ENCODE measurements around the gene RBM33.

Gene RBM33

DNA sequence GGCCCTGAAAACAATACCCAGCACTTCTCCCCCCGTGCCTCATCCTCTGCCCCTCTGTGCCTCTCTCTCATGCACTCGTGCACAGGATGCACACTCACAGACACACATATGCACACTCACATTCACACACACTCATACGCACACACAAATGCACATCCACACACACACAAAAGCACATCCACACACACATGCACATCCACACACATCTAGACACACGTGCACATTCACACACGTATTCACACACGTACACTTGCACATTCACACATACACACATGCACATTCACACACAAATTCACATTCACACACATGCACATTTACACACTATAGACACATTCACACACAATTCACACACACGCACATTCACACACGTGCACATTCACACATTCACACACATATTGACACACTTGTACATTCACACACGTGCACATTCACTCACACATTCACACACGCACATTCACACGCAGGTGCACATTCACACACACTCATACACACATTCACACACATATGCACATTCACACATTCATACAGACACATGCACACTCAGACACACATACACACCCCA lies 148.6 kb downstream of the RBM33 start:
- in situ Hi-C loops (cut with HindIII; ENCODE audit: low pct_ligation_motif_present, low sequenced_read_pairs) = no loop called here
- no peak overlapping the region for H3K27ac ChIP-seq
- no peak overlapping the region for H3K4me3 ChIP-seq (ENCODE audit: low read depth, low read length)
- H3K27me3 ChIP-seq (replicated peaks) = no peaks in the 10 kb centered on the region
- H3K36me3 ChIP-seq (replicated peaks) = no peaks in the 10 kb centered on the region
- TF ChIP-seq, protein P1, sequence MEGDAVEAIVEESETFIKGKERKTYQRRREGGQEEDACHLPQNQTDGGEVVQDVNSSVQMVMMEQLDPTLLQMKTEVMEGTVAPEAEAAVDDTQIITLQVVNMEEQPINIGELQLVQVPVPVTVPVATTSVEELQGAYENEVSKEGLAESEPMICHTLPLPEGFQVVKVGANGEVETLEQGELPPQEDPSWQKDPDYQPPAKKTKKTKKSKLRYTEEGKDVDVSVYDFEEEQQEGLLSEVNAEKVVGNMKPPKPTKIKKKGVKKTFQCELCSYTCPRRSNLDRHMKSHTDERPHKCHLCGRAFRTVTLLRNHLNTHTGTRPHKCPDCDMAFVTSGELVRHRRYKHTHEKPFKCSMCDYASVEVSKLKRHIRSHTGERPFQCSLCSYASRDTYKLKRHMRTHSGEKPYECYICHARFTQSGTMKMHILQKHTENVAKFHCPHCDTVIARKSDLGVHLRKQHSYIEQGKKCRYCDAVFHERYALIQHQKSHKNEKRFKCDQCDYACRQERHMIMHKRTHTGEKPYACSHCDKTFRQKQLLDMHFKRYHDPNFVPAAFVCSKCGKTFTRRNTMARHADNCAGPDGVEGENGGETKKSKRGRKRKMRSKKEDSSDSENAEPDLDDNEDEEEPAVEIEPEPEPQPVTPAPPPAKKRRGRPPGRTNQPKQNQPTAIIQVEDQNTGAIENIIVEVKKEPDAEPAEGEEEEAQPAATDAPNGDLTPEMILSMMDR (IDR thresholded peaks at IDR 0.05; ENCODE audit: low read depth, low read length, missing control alignments) = no peak
- no peak for DNase-seq

DNA sequence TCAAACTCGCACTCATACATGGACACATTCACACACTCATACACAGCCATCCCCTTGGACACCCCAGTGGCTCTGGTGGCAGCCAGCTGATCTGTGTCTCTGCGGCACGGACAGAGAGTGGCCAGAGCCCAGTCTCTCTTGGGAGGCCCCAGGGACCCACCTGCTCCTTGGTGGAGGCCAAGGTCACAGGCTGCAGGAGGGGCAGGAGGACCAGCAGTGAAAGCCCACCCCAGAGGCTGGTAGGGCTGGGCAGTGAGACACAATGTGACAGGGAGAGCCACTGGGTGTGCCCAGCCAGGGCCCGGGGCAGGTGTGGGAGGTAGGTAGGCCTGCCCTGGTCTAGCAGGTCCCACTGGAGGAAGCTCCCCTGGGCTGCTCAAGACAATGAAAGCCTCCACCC lies 149.3 kb downstream of the RBM33 start:
- H3K36me3 ChIP-seq (replicated peaks) = no peaks in the 10 kb centered on the region
- no peak overlapping the region for H3K27ac ChIP-seq
- no peaks in the 10 kb centered on the region for H3K27me3 ChIP-seq (replicated peaks)
- in situ Hi-C loops (cut with HindIII; ENCODE audit: low pct_ligation_motif_present, low sequenced_read_pairs) = no loop called here
- TF ChIP-seq, protein P1 (IDR thresholded peaks at IDR 0.05; ENCODE audit: low read depth, low read length, missing control alignments) = no peak
- no peak for DNase-seq
- H3K4me3 ChIP-seq (ENCODE audit: low read depth, low read length) = no peak overlapping the region

DNA sequence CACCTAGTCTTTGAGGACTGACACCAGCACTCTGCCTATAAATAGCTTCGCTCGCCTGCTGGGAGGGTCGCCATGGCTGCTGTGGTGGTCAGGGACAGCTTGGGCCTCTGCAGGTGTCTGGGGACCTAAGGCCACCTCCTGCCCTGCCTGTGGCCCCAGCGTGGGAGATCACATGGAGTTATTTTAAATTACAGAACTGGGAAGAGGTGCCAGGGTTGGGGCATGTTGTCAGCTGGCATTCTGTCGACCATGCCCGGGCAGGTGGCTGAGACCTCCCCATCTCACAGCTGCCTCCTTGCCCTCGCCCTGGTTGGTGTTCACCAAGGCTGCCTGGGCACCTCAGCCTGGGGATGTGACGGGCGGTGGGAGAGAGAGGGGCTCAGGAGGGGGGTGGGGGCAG lies 149.7 kb downstream of the RBM33 start:
- H3K36me3 ChIP-seq (replicated peaks) = no peaks in the 10 kb centered on the region
- TF ChIP-seq, protein P1 (IDR thresholded peaks at IDR 0.05; ENCODE audit: low read depth, low read length, missing control alignments) = no peak
- H3K27ac ChIP-seq = no peak overlapping the region
- in situ Hi-C loops (cut with HindIII; ENCODE audit: low pct_ligation_motif_present, low sequenced_read_pairs) = no loop called here
- no peaks in the 10 kb centered on the region for H3K27me3 ChIP-seq (replicated peaks)
- DNase-seq = no peak
- no peak overlapping the region for H3K4me3 ChIP-seq (ENCODE audit: low read depth, low read length)

DNA sequence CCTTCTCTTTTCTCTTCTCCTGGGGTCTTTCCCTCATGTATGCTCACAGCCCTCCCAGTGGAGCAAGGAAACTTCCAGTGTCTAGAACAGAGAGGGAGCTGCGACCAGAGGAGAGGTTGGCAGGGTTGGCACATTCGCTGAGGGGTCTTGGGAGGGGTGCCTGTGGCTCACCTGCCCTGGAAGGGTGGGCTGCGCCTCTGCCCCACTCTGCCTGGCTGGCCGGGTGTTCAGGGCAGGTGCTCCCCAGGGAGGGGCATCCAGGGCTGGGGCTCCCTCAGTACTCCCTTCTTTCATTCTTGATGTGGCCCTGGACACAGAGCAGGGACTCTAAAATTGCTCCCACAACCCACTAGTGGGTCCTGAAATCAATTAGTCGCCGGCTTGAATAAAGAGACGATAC lies 150.9 kb downstream of the RBM33 start:
- Histone ChIP-seq H3K27me3 (replicated peaks) (no peaks in the 10 kb centered on the region), H3K27ac (no peak overlapping the region), H3K4me3 (ENCODE audit: low read depth, low read length) (no peak overlapping the region), H3K36me3 (replicated peaks) (no peaks in the 10 kb centered on the region)
- in situ Hi-C loops (cut with HindIII; ENCODE audit: low pct_ligation_motif_present, low sequenced_read_pairs) = no loop called here
- no peak for DNase-seq
- TF ChIP-seq, protein P1 (IDR thresholded peaks at IDR 0.05; ENCODE audit: low read depth, low read length, missing control alignments) = no peak

DNA sequence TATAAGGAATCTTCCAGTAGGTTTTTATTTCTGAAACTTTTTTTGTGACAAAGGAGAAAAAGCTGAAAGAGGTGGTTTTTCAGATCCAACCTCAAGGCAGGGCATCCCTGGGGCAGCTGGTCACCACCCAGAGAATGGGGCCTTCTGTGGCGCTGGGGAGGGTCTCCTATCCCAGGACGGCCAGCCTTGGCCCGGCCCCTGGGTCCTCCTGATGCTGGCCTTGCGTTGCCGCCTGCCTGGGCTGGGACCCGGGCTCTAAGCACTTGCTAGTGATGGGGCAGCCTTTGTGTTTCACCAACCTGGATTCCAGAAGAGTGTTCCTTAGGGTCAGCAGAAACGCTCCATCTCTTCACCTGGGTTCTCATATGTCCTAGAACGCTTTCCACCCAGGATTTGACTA lies 151.5 kb downstream of the RBM33 start:
- H3K27me3 ChIP-seq (replicated peaks) = no peaks in the 10 kb centered on the region
- in situ Hi-C loops (cut with HindIII; ENCODE audit: low pct_ligation_motif_present, low sequenced_read_pairs) = no loop called here
- no peak overlapping the region for H3K4me3 ChIP-seq (ENCODE audit: low read depth, low read length)

More for the DNA sequence above, 151.5 kb downstream of the RBM33 start:
- no peak for DNase-seq
- TF ChIP-seq, protein P1 (IDR thresholded peaks at IDR 0.05; ENCODE audit: low read depth, low read length, missing control alignments) = no peak
- H3K36me3 ChIP-seq (replicated peaks) = no peaks in the 10 kb centered on the region
- H3K27ac ChIP-seq = no peak overlapping the region
